Skeletal muscle satellite cell (primary cell): Measurements from ENCODE around the gene MPP3.
A peak's percentile ranks its signal among the peaks of the same experiment; 100 is the strongest.
"Not testable (repeated sequence)": the region's sequence is repeated elsewhere in the genome, so short reads cannot be mapped to it uniquely, and the experiment has no call there.

Source experiments
- H3K27me3 ChIP-seq: 2 replicates; pipeline ENCODE4 v1.7.0; 2013; ENCODE audit warnings: low read length; ENCODE audit not compliant: control insufficient read depth, insufficient read depth
- H3K36me3 ChIP-seq: 2 replicates; pipeline ENCODE4 v1.7.0; 2013; ENCODE audit warnings: mild to moderate bottlenecking, control low read depth, low read length; ENCODE audit not compliant: insufficient read depth
- H3K4me1 ChIP-seq: 2 replicates; pipeline ENCODE4 v1.7.0; 2013; ENCODE audit warnings: low read length; ENCODE audit not compliant: control insufficient read depth, insufficient read depth
- H3K4me2 ChIP-seq: 2 replicates; pipeline ENCODE4 v1.7.0; 2013; ENCODE audit warnings: mild to moderate bottlenecking, low read length
- H3K4me3 ChIP-seq: 2 replicates; pipeline ENCODE4 v1.7.0; 2013; ENCODE audit warnings: low read length
- H3K9ac ChIP-seq: 2 replicates; pipeline ENCODE4 v1.7.0; 2013; ENCODE audit warnings: mild to moderate bottlenecking, low read depth, low read length, moderate library complexity
- H3K9me3 ChIP-seq: replicated peaks from 2 replicates; pipeline ENCODE4 v1.7.0; 2013; ENCODE audit warnings: mild to moderate bottlenecking, control low read depth, low read length

MPP3 gene

DNA sequence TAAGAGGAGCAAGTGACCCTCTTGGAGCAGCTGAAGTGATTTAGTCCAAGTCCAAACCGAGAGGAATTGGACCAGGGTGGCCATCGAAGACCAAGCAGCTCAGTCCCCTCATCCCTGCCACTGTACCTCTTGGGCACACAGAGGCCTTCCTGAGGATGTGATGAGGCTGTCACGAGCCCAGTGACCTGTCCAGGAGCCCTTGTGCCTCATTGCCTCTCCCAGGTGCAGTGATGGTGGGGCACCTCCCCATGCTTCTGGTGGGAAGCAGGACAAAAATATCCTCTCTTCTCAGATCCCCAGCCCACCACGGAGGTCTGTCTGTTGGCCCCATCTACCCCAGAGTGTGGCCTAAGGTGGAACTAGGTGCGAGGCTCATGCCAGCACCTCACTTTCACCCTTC lies 11.3 kb upstream of the MPP3 start:
- Histone ChIP-seq H3K4me2 (no peak overlapping the region), H3K9ac (no peak overlapping the region), H3K4me1 (peaks cover 13% of the 10 kb centered on the region), H3K9me3 (no peaks in the 10 kb centered on the region), H3K4me3 (no peak overlapping the region), H3K27me3 (peaks cover 25% of the 10 kb centered on the region), H3K36me3 (no peaks in the 10 kb centered on the region)

DNA sequence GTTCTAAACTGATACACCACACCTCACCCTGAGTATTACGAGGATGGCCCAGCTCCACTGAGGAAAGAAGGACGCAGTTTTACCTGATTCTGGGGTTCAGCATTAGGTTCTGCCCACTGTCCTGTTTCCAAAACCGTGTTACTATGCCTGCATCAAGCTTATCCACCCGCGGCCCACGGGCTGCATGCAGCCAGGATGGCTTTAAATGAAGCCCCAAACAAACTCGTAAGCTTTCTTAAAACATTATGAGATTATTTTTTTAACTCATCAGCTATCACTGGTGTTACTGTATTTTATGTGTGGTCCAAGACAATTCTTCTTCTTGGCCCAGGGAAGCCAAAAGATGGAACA lies 10.0 kb upstream of the MPP3 start:
- peaks cover 14% of the 10 kb centered on the region for H3K27me3 ChIP-seq
- peak overlapping the region; percentile 56 for H3K4me2 ChIP-seq

DNA sequence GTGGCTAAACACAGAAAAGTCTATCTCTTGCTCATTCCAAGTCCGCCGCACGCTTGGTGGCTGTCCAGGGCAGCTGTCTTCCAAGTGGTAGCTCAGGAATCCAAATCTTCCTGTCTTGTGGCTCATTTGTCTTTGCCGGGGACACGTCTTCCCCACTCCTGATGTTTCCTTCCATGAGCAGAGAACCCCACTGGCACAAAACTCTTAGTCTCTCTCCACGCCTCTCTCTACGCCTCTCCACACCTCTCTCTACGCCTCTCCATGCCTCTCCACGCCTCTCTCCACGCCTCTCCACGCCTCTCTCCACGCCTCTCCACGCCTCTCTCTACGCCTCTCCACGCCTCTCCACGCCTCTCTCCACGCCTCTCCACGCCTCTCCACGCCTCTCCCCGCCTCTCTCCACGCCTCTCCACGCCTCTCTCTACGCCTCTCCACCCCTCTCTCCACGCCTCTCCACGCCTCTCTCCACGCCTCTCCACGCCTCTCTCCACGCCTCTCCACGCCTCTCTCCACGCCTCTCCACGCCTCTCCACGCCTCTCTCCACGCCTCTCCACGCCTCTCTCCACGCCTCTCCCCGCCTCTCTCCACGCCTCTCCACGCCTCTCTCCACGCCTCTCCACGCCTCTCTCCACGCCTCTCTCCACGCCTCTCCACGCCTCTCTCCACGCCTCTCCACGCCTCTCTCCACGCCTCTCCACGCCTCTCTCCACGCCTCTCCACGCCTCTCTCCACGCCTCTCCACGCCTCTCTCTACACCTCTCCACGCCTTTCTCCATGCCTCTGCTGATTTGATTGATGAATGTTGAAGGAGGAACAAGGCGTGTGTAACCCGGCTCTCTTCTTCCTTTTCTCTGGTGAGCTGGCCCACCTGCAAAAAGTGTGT lies 9.4 kb upstream of the MPP3 start:
- H3K27me3 ChIP-seq = peaks cover 15% of the 10 kb centered on the region
- H3K4me3 ChIP-seq = peak overlapping the region; percentile 54
- peak overlapping the region; percentile 79 for H3K4me2 ChIP-seq
- H3K9ac ChIP-seq, H3K9me3 ChIP-seq, H3K36me3 ChIP-seq: not testable (repeated sequence)
- H3K4me1 ChIP-seq = peaks cover 13% of the 10 kb centered on the region

More for the DNA sequence above, 10.0 kb upstream of the MPP3 start:
- Histone ChIP-seq H3K9me3 (no peaks in the 10 kb centered on the region), H3K4me1 (peaks cover 13% of the 10 kb centered on the region), H3K4me3 (peak overlapping the region; percentile 2), H3K36me3 (no peaks in the 10 kb centered on the region), H3K9ac (no peak overlapping the region)

DNA sequence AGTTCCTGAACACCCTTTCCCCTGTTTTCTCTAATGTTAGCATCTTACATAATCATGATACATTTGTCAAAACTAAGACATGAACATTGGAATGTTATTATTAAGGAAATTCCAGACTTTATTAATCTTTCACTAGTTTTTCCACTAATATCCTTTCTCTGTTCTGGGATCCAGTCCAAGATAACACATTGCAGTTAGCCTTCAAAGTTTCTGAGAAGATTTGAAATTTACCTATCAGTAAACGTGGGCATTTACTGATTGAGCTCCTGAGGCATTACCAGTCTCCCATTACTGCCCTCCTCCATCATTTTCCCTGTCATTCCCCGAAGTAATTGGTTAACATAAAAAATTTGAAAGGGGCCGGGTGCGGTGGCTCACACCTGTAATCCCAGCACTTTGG lies 8.3 kb upstream of the MPP3 start:
- H3K36me3 ChIP-seq = no peaks in the 10 kb centered on the region
- H3K27me3 ChIP-seq = peaks cover 15% of the 10 kb centered on the region
- peaks cover 13% of the 10 kb centered on the region for H3K4me1 ChIP-seq
- no peaks in the 10 kb centered on the region for H3K9me3 ChIP-seq
- H3K9ac ChIP-seq = no peak overlapping the region
- H3K4me3 ChIP-seq = no peak overlapping the region
- peak overlapping the region; percentile 79 for H3K4me2 ChIP-seq

DNA sequence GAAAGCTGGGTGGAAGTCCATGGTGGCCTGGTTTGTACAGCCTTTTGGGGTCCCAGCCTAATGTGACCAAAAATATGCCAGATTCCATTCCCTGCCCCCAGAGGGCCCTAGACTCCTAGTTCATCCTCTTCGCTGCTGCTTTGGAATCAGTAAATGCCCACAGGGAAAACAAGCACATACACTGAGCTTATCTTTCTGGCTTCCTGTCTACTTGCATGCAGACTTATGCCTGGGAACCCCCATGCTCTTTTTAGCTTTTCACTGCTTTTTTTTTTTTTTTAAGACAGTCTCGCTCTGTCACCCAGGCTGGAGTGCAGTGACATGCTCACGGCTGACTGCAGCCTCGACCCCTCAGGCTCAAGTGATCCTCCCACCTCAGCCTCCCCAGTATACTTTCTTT lies 7.9 kb upstream of the MPP3 start:
- H3K9me3 ChIP-seq = no peaks in the 10 kb centered on the region
- H3K27me3 ChIP-seq = peaks cover 15% of the 10 kb centered on the region
- peaks cover 13% of the 10 kb centered on the region for H3K4me1 ChIP-seq
- no peak overlapping the region for H3K9ac ChIP-seq
- H3K4me2 ChIP-seq = no peak overlapping the region
- no peaks in the 10 kb centered on the region for H3K36me3 ChIP-seq
- H3K4me3 ChIP-seq = no peak overlapping the region

DNA sequence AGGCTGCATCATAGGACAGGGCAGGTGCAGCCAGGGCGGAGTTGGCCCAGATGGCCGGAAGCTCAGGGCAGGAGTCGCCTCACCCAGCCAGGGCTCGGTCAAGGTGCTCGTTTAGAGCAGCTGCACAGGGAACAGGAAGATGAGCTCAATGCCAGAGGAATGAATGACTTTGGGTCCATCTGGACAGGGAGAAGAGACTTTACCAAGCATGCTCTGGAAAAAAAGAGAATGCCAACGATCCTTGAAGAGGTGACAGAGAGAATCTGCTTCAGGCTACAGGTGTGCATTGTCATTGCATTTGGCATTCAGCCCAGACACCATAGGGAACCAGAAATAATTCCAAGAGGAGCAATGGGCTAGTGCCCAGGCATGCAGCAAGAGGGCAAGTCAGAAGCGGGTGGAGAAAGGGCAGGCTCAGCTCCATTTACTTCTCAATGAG lies 6.7 kb upstream of the MPP3 start:
- Histone ChIP-seq H3K4me2 (no peak overlapping the region), H3K9me3 (no peaks in the 10 kb centered on the region), H3K27me3 (peaks cover 15% of the 10 kb centered on the region), H3K4me1 (peaks cover 13% of the 10 kb centered on the region), H3K9ac (no peak overlapping the region), H3K4me3 (no peak overlapping the region), H3K36me3 (no peaks in the 10 kb centered on the region)

DNA sequence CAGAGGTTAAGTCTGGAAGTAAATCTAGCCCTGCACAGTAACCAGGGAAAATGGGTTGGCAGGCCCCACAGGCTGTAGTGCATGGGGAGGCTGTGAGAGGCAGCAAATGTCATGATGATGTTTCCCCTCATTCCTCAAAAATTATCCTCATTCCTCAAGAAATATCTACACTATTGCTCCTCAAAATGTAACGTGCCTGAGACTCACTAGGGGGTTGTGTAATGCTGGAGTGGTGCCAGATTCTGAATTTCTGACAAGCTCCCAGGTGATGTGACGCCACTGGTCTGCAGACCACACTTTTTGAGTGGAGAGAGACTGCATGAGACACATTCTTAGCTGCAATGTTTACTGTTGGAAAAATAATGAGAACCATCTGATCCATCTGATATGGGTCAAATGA lies 1.2 kb upstream of the MPP3 start:
- Histone ChIP-seq H3K9me3 (no peaks in the 10 kb centered on the region), H3K4me1 (peaks cover 16% of the 10 kb centered on the region), H3K36me3 (peaks cover 17% of the 10 kb centered on the region), H3K9ac (no peak overlapping the region), H3K4me3 (no peak overlapping the region), H3K4me2 (no peak overlapping the region), H3K27me3 (peaks cover 4% of the 10 kb centered on the region)

DNA sequence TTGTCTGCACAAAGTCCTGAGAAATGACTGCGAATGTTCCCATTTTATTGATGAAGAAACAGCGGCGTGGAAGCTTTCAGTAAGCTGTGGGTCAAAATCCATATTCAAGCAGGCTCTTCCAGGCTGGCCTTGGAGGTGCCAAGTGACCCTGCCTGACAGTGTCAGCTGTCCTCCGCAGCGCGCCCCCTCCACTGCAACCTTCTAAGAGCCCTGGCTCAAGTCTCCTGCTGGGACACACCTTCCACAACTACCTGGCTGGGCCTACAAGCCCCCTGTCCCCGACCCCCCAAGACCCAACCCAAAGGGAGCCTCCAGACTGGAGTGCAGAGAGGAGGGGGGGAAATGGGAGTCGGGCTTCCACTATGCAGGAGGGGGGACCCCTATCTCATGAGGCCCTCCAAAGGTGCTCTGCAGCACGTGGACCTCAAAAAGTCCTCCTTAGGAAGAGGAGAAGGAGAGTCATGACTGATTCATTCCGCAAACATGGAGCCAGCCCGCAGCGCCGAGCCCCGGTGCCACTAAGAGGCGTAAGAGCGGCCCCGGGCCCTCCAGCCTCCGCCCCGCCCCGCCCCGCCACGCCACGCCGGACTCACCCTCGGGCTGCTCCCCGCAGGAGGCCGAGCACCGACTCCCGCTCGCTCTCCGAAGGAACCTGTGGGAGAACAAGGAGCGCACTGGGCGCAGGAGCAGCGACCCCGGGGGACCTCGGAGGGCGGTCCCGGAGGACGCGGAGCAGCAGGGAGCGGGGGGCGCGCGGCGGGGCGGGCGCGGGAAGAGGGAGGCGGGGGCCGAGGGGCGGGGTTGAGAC lies 574 bp downstream of the MPP3 start:
- peak overlapping the region; percentile 69 for H3K9ac ChIP-seq
- H3K4me3 ChIP-seq = peak overlapping the region; percentile 75
- peaks cover 16% of the 10 kb centered on the region for H3K4me1 ChIP-seq
- H3K4me2 ChIP-seq = peak overlapping the region; percentile 98
- H3K27me3 ChIP-seq = no peaks in the 10 kb centered on the region
- peaks cover 32% of the 10 kb centered on the region for H3K36me3 ChIP-seq
- H3K9me3 ChIP-seq = no peaks in the 10 kb centered on the region

DNA sequence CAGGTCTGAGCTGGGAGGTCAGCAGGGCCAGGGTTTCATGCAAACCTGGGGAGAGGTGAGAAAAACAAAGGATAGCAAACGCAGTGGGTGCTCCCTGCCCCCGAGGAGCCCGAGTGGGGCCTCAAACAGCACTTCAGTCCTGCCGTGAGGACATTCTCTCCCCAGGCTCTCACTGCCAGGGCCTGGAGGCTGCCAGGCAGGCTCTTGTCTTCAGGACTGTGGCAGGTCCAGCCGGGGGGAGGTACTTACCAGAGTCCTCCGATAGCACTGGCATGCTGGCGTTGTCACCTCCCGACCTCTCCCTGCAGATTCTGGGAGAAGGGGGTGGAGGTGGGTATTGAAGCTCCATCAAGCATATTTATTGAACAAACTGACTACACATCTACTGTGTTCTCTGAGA lies 1.3 kb downstream of the MPP3 start:
- H3K36me3 ChIP-seq = peaks cover 32% of the 10 kb centered on the region
- H3K4me2 ChIP-seq = peak overlapping the region; percentile 98
- no peaks in the 10 kb centered on the region for H3K9me3 ChIP-seq
- peaks cover 16% of the 10 kb centered on the region for H3K4me1 ChIP-seq
- H3K9ac ChIP-seq = no peak overlapping the region
- no peaks in the 10 kb centered on the region for H3K27me3 ChIP-seq
- peak overlapping the region; percentile 75 for H3K4me3 ChIP-seq

DNA sequence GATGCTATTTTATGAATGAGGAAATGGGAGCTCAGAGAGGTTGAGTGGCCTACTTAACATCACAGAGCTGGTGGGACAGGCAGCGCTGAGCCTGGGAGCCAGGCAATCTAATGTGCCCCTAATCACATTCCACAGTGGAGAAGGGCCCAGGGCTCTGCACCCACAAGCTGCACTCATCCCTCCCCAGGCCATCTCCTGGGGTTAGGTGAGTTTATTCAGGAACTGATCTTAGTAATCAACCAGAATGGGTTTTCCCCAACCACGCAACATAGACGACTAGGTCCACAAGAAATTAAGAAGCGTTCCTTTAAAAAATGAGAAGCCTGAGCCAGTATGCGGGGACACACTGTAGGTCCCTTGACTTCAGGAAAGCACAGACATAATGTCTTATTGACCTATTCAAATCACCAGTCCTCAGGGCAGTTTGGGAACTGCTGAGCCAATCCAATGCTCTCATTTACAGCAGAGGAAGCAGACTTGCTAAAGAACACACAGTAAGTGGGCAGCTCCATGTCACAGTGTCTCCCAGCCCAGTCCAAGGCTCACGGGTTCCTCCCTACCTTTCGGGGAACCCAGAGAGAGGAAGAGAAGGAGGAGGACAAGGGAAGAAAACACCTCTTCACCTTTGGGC lies 2.3 kb downstream of the MPP3 start:
- H3K4me3 ChIP-seq = no peak overlapping the region
- H3K9me3 ChIP-seq = no peaks in the 10 kb centered on the region
- H3K27me3 ChIP-seq = no peaks in the 10 kb centered on the region
- peaks cover 16% of the 10 kb centered on the region for H3K4me1 ChIP-seq
- no peak overlapping the region for H3K9ac ChIP-seq
- peaks cover 33% of the 10 kb centered on the region for H3K36me3 ChIP-seq
- H3K4me2 ChIP-seq = no peak overlapping the region

DNA sequence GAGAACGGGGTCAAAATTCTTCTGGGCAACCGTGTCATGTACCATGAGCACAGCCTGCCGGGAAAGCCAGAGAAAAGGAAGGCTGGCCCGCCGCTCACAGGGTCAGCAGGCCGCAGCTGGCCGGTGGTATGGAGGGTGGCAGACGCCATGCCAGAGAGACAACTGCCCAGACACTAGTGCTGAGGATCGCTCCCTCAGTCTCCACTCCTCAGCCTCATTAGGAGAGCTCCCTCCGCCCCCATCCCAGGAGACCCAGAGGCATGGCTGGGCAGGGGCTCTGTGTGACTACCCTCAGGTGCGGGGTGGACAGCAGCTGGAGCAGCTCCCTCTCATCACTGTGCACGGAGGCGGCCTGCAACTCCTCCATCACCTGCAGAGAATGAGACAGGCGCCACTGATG lies 3.2 kb downstream of the MPP3 start:
- no peak overlapping the region for H3K4me2 ChIP-seq
- H3K27me3 ChIP-seq = no peaks in the 10 kb centered on the region
- H3K36me3 ChIP-seq = peaks cover 36% of the 10 kb centered on the region
- peaks cover 16% of the 10 kb centered on the region for H3K4me1 ChIP-seq
- H3K4me3 ChIP-seq = no peak overlapping the region
- H3K9ac ChIP-seq = no peak overlapping the region
- H3K9me3 ChIP-seq = no peaks in the 10 kb centered on the region
